Activated CD4-positive, alpha-beta T cell treated with anti-CD3 and anti-CD28 coated beads, Interleukin-2, amount 50 U/mL, for 24 hours (primary cell): ENCODE data around the gene CD200R1L.

Experiments used
- DNase-seq, 2 donors: peaks; one replicate each; pipeline ENCODE4 v3.0.0-alpha.2; 2020; ENCODE audit warnings: low read depth in 1 of 2, low spot score in 1 of 2

CD200R1L gene

GRCh38 chr3:112822064-112823055, 24.3 kb downstream of the CD200R1L start:
- DNase-seq = no peak

- no peak for DNase-seq
These were observed 28.4 kb downstream of the CD200R1L start for GRCh38 chr3:112818289-112818688.

- no peak for DNase-seq
These were observed 28.9 kb downstream of the CD200R1L start for GRCh38 chr3:112817797-112818196.

DNA sequence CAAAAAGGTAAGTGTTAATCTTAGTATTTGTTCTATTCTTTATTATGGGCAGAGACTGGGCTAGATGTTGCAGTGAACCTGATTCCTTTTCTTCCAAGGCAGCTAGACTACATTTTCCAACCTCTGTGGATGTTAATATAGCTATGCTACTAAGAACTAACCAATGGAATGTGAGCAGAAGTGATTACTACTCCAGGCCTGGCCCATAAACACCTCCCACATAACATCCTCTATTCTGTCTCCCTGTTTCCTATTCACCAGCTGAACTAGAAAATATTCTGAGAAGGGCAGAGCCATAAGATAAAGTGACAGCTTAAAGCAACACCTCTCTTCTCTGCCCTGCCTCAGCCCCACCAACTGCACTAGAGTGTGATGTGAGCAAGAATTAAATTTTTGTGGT, 29.4 kb downstream of the CD200R1L start:
- no peak for DNase-seq

GRCh38 chr3:112815981-112816380, 30.7 kb downstream of the CD200R1L start:
- DNase-seq = no peak

- no peak for DNase-seq
These were observed 32.4 kb downstream of the CD200R1L start for GRCh38 chr3:112814266-112814665.

DNA sequence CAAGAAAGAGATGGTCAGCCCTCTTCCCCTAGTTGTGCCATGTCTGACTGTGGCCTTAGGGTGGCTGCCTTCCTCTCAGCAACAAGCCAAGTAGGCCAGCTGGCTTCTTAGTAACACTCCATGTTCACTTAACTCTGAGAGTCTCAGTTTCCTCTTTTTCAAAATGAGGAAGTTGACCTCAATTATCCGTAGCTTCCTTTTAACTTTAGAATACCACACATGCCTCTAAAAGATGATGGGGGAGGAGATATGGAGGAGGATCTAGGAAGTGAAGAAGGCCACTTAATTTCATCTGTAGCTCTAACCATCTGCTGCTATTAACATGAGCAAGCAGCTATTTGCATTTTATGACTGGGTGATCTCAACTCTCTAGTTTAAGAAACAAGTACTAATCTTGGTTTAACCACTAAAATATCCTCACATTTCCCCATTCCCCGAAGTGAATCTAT, 32.9 kb downstream of the CD200R1L start:
- DNase-seq = no peak

- DNase-seq = no peak
These were observed 33.6 kb downstream of the CD200R1L start for GRCh38 chr3:112813016-112813415.

- no peak for DNase-seq
These were observed 34.6 kb downstream of the CD200R1L start for GRCh38 chr3:112811917-112812660.

- no peak for DNase-seq
These were observed 35.4 kb downstream of the CD200R1L start for GRCh38 chr3:112811131-112811884.

- no peak for DNase-seq
These were observed 36.1 kb downstream of the CD200R1L start for GRCh38 chr3:112810561-112810960.

- no peak for DNase-seq
These were observed 38.5 kb downstream of the CD200R1L start for GRCh38 chr3:112808136-112808535.

GRCh38 chr3:112807685-112808084, 39.0 kb downstream of the CD200R1L start:
- no peak for DNase-seq

- DNase-seq = no peak
These were observed 39.8 kb downstream of the CD200R1L start for GRCh38 chr3:112806903-112807302.

- DNase-seq = no peak
These were observed 41.5 kb downstream of the CD200R1L start for GRCh38 chr3:112805126-112805525.

DNA sequence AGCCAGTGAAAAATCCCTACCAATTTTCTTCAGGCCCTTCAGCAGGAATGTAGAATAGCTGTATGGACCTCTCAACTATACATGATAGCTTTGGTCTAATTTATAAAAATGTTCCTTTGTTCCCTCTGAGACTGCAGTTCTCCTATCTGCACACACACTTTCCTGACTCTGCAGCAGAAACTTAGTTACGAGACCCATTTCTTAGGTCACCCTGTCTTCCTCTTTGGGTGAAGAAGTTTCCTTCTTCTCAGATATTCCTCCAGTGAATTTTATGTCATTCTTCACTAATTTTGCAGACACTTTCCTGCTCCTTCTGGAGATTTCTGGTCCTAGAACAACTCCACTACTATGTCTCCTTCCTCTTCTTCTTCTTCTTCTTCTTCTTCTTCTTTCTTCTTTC, 42.6 kb downstream of the CD200R1L start:
- no peak for DNase-seq

DNA sequence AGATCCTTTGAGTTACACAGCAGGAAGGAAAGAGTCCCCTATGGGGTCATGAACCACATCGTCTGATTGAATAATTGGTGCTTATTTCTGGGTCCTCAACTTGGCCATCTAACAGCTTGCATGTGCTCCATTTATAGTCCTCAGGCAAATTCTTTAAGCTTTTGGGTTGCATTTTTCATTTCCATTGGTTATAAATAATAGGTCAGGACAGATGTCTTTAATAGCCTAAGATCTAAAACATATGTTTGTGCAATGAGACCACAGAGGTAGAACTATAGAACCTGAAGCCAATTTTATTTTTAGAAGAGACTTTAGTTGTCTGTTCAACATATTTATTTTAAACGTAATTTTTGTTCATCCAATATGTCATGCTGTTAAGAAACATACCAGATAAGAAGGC, 43.2 kb downstream of the CD200R1L start:
- no peak for DNase-seq

DNA sequence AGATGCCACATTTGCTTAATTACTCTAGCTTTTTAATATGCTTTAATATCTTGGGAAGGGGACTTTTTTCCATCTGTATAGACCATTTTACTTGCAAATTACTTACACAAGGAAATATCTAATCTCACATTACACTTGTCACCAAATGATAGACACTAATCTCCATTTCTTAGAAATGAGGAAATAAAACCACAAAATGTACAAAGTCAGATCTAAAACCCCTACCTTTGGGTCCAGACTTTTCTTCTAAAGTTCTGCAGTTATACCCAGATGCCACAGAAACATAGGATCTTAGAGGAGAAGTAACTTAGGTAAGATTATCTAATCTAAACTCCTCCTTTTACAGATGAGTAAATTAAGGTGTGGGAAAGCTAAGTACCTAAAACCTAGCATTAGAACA, 44.3 kb downstream of the CD200R1L start:
- no peak for DNase-seq

DNA sequence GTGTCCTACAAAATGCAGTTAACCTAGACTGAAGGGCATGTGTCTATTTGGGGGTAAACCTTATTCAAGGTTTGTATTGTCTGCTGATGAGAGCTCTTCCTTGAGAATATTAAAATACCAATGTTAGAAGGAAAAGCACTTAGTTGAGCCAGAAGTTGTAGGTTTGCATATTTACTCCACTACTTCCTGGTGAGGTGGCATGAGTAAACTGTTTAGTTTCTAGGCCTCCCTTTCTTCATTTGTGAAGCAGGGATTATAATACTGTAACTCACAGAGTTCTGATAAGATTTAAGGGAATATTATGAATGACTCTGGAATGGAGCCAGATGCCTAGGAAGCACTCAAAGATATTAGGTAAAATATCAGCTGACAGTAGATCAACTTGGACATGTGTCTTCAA, 46.7 kb downstream of the CD200R1L start:
- DNase-seq = no peak

- DNase-seq = no peak
These were observed 52.0 kb downstream of the CD200R1L start for GRCh38 chr3:112794622-112795172.
